IPS DF 4.7 (cell line): ENCODE measurements around the gene MAGI1.
"Not testable (repeated sequence)": the region's sequence is repeated elsewhere in the genome, so short reads cannot be mapped to it uniquely, and the experiment has no call there.

Experiments
- DNase-seq: peaks from one replicate; pipeline ENCODE4 v3.0.0-alpha.2; 2013; ENCODE audit warnings: low spot score; ENCODE audit errors: extremely low read depth

The MAGI1 gene

DNA sequence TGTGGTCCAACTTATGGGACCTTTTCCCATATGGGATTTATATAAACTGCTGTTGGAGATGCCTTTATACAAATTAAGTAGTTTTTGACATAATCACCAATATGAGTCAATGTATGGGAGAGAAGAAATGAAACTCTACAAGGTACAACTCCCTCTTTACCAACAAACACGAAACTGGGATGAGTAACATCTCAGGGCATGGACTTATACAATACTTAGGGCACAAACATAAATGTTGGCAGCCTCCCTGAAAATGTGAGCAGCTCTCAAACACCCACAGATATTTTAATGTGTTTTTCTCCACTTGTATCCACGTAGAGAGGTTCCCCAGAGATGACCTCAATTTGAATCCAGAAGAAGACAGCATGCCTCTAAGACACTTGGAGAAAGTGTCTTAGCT, 161.6 kb downstream of the MAGI1 start:
- DNase-seq, result no peak

DNA sequence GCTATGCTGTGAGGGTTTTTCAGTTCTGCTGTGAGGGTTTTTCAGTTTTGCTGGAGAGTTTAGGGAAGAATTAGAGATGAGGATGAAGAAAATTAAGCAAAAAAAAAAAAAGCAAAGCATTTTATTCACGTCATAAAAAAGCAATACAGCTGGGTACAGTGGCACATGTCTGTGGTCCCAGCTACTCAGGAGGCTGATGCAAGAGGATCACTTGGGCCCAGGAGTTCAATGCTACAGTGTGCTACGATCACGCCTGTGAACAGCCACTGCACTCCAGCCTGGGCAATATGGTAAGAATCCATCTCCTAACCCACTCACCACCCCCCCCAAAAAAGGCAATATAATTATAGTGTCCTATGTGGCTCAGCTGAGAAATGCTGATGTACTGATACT, 162.7 kb downstream of the MAGI1 start:
- DNase-seq, result no peak

DNA sequence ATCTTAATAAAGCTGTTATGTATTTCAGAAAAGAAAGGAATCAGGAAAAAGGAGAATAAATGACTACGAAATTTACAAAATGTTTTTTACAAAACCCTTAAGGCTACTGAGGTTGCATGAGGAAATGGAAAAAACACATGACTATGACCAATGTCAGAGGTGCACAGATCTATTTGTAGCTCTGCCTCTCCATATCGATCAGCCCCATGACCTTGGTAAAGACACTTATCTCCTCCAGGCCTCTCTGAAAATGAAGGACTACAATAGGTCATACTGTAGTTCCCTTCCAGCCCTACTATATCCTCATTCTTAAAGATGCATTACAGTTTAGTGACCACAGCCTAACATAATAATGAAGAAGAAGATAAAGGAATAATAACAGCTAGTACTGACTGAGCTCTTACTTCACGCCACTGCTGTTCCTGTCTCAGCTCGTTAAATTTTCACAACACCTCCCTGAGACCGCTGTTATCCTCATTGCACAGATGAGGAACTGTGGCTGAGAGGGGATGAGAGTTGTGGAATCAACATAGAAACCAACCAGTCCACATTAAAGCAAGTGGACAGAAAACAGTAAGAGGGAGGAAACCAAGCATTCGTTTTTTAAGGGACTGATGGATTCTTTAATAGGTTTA, 163.2 kb downstream of the MAGI1 start:
- no peak for DNase-seq

DNA sequence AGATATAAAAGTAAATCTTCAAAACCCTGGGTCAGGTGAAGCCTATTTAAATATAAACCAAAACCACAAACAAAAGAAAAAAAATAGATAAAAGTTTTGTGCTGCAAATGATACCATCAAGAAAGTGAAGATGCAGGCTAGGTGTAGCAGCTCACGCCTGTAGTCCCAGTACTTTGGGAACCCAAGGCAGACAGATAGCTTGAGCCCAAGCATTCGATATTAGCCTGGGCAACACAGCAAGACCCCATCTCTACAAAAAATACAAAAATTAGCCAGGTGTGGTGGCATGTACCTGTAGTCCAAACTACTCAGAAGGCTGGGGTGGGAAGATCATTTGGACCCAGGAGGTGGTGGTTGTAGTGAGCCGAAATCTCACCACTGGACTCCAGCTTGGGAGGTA, 164.8 kb downstream of the MAGI1 start:
- no peak for DNase-seq

DNA sequence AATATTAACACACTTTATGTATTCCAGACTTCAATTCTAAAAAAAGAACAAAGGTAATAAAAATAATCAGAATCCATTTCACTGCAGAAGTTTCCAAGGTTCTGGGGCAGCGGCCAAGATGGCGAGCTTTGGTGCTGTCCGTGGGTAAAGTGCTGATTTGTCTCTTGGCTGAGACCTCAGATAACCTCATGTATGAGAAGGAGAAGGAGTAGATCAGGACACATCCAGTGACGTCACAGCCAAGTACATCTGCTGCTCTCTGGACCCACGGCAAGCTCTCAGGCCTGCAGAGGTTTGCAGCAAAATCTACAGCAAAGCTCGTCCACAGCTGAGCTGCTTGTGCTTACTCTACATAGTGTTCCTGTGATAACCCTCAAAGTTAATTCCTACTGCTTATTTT, 165.7 kb downstream of the MAGI1 start:
- no peak for DNase-seq

DNA sequence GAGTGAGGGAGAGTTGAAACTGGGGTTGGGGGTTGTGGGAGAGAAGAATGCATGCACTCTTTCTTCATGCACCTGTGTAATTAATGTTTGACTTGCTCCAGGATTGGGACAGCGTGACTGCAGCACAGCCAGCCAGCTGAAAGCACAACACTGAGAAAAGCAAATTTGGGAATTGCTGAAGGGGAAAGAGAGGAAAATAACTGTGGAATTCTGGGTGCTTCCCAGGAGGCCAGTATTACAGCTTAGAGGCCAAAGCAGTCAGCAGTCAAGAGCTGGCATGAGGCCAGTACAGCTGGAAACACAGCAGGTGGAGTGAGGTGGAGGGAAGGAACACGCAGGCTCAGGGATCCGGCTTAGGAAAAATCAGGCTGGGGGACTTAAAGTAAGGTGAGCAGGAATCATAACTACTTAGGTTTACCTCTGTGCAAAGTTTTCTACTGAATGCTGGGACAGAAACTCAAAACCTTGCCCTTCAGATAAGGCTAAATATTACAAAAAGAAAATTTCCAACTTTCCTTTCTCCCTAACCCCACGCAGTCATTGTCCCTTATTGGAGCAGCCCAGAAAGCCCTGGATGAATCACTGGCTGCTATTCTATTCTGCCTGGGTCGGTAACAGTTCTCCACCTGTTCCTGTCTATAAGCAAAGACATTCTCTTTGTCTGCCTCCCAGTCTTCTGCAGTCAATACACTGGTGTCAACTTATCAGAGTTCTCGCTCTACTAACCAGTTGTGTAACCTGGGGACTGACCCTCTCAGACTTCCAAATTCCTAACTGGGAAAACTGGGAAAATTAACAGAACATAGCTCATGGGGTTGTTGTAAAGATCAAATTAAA, 167.2 kb downstream of the MAGI1 start:
- DNase-seq, result no peak

DNA sequence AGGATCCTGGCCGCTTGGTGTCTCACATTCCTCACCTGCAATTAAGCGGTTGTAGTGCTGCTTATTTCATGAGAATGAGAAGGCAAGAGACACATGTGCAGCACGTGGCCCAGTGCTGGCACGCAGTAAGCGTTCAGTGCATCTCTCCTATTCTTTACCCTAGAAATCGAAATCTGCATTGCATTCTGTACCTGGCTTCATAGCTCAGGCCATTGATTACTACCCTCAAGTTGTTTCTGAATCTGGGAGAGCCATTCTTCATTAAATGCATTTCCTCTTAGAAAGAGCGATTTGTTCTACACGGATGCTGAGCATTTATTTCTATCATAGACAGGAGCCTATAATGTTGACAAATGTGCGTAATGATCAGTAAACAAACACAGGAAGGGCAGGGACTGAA, 168.9 kb downstream of the MAGI1 start:
- DNase-seq, result no peak

DNA sequence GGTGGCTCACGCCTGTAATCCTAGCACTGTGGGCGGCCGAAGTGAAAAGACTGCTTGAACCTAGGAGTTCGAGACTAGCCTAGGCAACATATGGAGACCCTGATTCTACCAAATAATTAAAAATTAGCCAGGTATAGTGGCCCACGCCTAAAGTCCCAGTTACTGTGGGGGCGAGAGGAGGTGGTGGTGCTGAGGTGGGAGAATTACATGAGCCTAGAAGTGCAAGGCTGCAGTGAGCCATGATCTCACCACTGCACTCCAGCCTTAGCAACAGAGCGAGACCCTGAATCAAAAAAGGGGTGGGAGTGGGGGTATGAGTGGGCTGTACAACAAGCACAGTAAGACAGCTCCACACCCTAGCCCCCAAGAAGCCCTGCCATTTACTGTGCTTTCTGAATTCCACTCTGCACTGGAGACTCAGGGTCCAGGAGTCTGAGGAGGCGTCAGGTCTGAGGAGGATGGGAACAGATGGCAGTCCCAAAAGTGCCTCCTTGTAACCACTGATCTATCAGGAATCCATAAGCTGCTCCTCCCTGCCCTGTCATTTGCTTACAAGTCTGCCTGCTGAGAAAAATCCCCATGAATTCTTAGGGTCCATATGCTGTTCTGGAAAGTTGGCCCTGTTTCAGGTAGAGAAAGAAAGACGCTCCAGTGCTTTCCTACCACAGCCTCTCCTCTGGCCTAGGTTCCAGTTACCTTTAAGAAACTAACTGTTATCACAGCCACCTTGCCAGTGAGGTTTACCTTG, 171.1 kb downstream of the MAGI1 start:
- DNase-seq, result no peak

DNA sequence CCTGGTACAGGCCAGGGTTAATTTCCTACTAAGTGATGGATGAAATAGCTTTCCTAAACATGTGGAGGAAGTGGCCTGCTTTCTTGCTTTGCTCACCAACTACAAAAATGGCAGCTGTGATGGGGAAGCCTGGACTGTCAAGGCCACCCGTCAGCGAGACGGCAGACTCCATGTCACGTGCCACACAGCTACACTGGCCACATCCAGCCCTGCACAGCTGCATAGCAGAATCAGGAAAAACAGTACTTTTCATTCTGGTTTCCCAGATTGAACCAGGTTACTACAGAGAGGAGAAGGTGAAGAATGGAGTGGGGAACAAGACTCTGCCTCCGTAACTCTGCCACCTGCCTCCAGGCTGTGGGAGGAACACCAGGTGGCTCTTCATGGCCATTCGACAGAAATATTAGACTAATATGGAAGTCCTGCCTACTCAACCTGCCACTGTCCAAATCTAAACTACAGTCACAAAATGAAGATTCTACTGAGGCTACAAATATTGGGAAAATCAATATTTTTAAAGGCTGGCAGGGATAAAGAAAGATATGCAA, 174.3 kb downstream of the MAGI1 start:
- DNase-seq, result no peak

DNA sequence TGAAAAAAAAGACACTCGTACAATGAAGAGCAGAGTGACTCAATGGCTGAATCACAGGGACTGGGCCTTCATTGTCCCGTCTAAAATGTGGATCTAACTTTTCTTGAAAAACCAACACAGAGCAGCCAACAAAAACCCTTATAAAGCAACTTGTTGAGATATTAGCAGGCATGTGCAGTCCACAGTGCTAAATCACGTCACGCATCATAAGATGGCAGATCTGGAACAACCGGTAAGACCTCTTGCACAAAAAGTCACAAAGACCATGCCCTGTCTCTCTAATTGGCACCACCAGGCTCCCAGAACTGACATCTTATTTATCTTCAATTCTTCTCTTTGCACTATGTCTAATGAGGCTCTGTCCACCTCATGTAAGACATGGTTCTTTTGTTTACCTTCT, 177.0 kb downstream of the MAGI1 start:
- no peak for DNase-seq

DNA sequence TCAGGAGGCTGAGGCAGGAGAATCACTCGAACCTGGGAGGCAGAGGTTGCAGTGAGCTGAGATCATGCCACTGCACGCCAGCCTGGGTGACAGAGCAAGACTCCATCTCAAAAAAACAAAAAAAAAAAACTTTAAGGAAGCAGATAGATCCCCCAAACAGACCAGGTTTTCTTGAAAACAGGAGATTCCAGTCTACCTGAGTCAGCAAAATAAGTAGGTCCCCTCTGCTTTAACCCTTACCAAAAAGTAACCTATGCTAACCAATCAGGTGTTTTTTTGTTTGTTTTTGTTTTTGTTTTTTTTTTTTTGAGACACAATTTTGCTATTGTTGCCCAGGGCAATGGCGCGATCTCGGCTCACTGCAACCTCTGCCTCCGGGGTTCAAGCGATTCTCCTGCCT, 179.1 kb downstream of the MAGI1 start:
- not testable (repeated sequence) for DNase-seq

DNA sequence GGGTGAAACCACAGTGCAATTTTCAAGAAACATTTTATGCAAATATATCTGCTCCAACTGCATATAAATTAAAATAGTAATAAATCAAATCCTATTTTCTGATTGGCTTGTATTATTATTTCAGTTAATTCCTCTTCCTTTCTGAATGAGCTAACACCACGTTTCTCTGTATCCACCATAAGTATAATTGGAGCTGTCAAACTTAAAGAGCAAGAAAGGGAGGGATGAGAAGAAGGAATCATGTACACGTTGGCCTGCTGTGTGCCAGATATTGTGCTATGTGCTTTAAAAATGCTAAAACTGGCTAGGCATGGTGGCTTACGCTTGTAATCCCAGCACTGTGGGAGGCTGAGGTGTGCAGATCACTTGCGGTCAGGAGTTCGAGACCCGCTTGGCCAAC, 180.0 kb downstream of the MAGI1 start:
- no peak for DNase-seq

DNA sequence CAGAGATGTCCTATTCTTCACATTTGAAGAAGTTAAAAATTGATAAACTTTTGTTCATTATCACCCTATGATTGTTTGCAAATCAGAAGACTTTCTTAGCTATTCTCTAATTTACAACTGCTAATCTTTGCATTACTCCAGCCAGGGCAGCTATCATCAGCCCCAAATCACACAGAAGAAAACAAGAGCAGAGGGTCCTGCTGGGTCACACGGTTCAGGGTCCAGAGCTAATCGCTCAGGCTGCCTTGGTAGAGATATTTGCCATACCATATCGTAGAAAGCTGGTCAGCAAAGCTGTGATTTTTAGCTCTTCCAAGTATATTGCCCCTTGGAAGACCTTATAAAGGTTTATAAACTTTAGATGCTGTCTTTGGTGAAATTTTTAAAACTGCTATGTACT, 181.4 kb downstream of the MAGI1 start:
- DNase-seq, result no peak

DNA sequence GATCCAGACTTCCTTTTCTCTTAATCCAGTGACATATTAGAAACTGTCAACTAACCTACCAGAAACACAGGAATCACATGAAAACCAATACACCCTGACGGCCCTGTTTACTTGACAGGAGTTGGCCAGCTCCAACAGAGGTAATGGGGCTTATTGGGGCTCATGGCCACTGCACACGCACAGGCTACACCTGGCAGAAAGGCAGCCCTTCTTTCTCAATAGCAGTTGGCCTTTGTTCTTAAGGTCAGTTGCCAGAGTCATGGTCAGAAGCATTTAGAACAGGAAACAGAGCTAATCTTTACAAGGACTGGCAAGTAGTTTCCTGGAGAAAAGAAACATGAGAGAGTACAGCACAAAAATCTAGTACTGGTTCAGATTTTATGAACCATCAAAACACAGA, 181.8 kb downstream of the MAGI1 start:
- DNase-seq, result no peak

DNA sequence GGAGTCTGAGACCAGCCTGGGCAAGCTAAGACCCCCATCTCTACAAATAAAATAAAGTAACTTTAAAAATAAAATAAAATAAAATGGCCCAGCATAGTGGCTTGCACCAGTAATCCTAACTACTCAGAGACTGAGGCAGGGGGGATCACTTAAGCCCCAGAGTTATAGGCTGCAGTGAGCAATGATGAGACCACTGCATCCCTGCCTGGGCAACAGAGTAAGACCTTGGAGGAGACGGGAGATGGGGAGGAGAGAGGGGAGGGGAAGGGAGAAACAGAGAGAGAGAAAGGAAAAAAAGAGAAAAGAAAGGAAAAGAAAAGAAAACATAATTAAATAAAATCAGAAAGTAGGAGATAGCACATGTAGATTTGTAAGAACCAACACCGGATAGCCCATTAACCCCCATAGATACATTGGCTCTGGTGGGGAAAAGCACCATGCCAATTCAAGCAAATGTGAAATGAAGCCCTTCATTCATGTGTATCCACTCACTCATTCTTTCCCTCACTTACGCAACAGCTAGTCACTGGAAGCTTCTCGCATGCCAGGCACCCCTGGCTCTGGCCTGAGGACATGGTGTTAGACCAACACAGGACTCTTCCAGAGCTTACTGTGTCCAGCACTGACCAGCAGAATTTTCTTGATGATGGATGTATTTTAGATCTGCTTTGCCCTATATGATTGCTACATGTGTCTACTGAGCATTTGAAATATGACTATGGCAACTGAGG, 183.2 kb downstream of the MAGI1 start:
- no peak for DNase-seq

DNA sequence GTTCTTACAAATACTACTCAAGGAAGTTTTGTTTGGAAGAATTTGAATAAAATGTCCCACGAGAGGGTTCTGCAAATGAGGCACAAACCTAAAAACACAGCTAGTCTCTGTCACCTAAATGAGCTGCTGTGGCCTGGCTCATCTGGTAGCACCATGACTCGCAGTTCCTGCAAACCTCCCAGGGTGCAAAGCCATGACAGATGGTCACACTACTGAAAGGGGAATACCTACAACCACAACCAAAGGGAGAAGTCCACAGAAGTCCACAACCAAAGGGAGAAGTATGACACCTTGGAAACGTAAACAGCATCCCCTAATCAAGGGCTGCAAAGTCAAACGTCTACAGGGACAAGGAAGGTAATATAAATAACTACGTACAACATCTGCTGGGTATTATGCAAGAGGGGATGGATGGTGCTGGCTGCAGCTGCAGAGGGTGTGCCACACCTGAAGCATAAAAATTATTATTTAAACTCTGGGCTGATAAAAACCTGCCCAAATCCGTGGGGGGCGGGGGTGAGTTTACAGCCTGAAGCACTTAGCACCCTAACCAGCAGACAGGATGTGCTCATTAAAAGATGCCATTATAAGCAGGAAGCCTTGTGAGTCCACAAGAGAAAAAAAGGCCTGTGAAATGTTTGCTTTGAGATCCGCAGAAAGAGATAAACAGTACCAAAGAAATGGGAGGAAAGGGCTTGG, 184.0 kb downstream of the MAGI1 start:
- DNase-seq, result no peak

DNA sequence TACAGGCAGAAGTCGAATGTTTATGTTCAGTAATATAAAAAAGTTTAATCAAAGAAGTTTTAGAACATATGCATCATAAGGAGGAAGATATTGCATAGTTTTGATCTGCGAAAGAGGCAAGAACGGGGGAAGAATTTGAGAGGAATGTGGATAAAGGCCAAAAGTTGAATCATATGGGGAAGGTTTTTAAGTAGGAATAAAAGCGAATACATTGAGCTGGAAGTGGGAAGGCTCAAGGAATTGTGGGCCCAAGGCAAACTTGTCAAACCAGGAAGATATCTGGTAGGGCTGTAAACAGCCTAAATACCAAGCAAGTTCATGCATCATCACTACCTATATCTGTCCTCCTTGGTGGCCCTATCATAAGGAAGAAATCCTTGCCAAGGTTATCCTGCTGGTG, 186.9 kb downstream of the MAGI1 start:
- DNase-seq, result no peak

DNA sequence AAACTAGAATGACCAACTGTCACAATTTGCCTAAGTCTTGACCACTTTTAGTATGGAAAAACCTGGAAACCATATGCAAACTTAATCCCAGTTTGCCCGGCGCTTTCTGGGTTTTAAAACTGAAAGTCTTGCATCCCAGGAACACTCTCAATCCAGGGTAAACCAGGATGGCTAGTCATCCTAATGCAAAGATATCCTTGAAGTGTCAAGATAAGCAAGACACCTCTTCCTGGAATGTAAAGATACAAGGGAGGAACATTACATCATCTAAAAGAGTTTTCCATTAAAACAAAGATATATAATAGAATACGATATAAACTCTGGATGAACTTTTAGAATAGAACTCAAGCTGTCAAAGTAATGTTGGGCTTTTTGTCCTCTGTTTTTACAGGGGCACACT, 188.5 kb downstream of the MAGI1 start:
- no peak for DNase-seq

DNA sequence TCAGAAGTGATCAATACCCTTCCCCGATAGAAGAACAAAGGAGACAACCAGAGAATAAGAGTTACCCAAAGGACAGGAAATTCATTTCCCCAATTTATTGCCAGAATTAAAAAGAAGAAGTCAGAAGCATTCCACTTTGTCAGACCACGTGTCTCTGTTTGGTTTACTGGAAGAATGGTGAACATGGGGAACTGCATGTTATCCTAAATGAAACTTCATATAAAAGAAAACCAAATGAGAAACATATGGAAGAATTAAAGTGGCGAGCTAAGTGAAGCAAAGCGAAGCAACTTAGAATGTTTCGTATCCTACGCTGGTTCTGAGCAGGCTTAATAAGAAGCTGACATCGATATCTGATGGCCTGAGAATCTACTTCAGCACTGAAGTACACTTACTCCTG, 190.7 kb downstream of the MAGI1 start:
- DNase-seq, result no peak

DNA sequence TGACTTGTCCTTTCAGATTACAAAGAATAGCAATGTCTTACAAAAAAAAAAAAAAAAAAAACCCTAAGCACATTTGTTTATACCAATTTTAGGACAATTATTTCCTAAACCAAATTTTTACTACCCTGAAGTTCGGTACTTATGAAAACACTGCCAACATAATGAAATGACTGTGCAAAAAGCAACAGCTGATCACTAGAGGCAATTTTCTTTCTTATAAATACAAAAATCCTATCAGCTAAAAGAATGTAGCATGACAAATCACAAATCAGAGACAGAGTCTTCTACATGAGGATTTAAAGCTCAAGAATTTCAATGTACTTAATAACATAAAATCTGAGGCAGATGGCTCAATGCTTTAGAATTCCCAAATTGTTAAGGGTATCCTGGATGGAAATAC, 191.8 kb downstream of the MAGI1 start:
- DNase-seq, result no peak

DNA sequence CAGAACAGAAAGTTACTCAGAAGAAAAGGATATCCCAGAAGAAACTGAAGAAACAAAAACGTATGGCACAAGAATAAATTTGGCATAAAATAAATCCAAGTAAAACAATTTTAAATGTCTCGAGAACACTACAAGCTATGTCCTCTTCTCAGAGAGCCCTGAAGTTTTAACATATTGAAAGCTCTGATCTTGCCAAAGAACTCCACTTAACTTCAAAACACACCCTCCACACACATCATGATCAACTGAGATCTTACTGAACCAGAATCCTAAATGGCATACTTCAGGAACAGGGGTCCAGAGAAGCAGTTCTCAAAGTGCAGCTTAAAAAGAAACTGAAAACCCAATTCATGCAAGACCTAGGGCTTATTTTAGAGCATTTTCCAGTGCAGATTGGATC, 194.3 kb downstream of the MAGI1 start:
- DNase-seq, result no peak
